NCI-H2227 (cell line): Measurements from ENCODE around the gene AVPR1A.
"Not testable (repeated sequence)": the region's sequence is repeated elsewhere in the genome, so short reads cannot be mapped to it uniquely, and the experiment has no call there.

Experiments used
- DNase-seq: peaks from one replicate; lab custom pipeline; 2025; ENCODE audit not compliant: unreplicated experiment; lab: John Stamatoyannopoulos, UW

AVPR1A gene

GRCh38 chr12:63150713-63151622 is at the start of gene AVPR1A:
AVPR1A (minus strand) TSS chr12:63151201; CDS start chr12:63150836, 365 bp downstream.
- peak; percentile 38 for DNase-seq

GRCh38 chr12:63196168-63196567 is 45.2 kb upstream of the AVPR1A start:
- DNase-seq, result no peak

- no peak for DNase-seq
These were observed 28.2 kb upstream of the AVPR1A start for GRCh38 chr12:63179224-63179623.

- DNase-seq, result no peak
These were observed 19.3 kb upstream of the AVPR1A start for GRCh38 chr12:63170321-63170720.

GRCh38 chr12:63167741-63168140 is 16.7 kb upstream of the AVPR1A start:
- not testable (repeated sequence) for DNase-seq

- DNase-seq, result no peak
These were observed 13.9 kb upstream of the AVPR1A start for GRCh38 chr12:63164911-63165310.

GRCh38 chr12:63163541-63163940 is 12.5 kb upstream of the AVPR1A start:
- DNase-seq, result no peak

GRCh38 chr12:63155375-63155774 is 4.4 kb upstream of the AVPR1A start:
- no peak for DNase-seq

GRCh38 chr12:63154560-63154959 is 3.6 kb upstream of the AVPR1A start:
- no peak for DNase-seq

- DNase-seq, result no peak
These were observed 1.3 kb upstream of the AVPR1A start for GRCh38 chr12:63152321-63152700.

- peak; percentile 72 for DNase-seq
These were observed 771 bp upstream of the AVPR1A start for GRCh38 chr12:63151623-63152320.

GRCh38 chr12:63149909-63150712 is 890 bp downstream of the AVPR1A start:
- peak; percentile 22 for DNase-seq

GRCh38 chr12:63144556-63144955 is 6.4 kb downstream of the AVPR1A start:
- no peak for DNase-seq

GRCh38 chr12:63138488-63138887 is 12.5 kb downstream of the AVPR1A start:
- no peak for DNase-seq

GRCh38 chr12:63133981-63134380 is 17.0 kb downstream of the AVPR1A start:
- DNase-seq, result no peak

- DNase-seq, result no peak
These were observed 18.8 kb downstream of the AVPR1A start for GRCh38 chr12:63132201-63132600.

- DNase-seq, result no peak
These were observed 21.1 kb downstream of the AVPR1A start for GRCh38 chr12:63129927-63130326.

- no peak for DNase-seq
These were observed 26.2 kb downstream of the AVPR1A start for GRCh38 chr12:63124778-63125177.

- peak; percentile 17 for DNase-seq
These were observed 47.4 kb downstream of the AVPR1A start for GRCh38 chr12:63103494-63104131.

- DNase-seq, result no peak
These were observed 49.1 kb downstream of the AVPR1A start for GRCh38 chr12:63101920-63102319.

- DNase-seq, result peak; percentile 16
These were observed 52.1 kb downstream of the AVPR1A start for GRCh38 chr12:63098851-63099250.
